ENCODE measurements around the gene KIF26A.

The KIF26A gene

DNA sequence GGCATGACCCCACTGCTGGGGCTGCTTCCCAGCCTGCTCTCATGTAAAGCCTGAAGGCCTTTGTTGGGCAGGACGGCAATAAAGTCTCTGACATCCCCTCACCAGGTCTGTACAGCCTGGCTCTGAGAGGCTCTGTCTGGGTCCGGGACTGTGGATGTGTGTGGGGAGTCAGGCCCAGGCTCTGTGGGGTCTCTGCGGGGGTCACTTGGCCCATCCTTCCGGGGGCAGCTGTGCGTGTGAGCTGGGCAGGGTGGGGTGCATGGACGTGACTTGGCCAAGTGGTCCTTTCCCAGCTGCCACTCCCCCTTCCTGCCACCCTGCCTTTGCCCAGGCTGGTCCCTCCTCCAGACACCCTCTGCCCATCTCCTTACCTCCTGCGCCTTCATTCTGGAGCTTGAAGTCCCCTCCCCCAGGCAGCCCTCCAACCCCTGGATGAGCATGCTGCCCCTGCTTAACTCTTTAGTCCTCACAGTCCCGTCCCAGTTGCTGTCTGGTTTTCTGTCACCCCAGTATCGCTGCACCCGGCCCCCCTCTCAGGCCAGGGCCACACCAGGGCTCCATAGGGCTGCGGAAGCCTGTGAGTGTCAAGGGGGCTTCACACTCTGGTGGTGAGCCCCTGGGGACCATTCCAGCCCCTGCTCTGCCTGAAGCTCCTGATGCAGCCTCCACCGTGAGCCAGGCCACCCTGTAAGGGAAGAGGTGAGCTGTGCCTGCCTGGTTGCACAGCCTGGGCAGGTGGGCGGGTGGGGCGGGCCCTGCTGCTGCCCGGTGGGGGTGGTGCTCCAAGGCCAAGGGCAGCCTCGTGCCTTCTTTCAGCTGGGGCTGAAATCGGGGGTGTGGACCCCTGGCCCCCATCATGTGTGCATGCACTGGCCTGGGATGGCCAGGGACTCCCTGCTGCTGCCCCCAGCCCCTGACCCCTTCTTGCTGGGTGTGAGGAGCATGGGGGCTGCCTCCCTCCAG lies 25.5 kb upstream of the KIF26A start:
- DNase-seq = no peak
- no peak for TF ChIP-seq POLR2A (IDR thresholded peaks at IDR 0.05; ENCODE audit: low read length)
- TF ChIP-seq GATA1 (IDR thresholded peaks at IDR 0.05; ENCODE audit: low read depth, low read length) = no peak

DNA sequence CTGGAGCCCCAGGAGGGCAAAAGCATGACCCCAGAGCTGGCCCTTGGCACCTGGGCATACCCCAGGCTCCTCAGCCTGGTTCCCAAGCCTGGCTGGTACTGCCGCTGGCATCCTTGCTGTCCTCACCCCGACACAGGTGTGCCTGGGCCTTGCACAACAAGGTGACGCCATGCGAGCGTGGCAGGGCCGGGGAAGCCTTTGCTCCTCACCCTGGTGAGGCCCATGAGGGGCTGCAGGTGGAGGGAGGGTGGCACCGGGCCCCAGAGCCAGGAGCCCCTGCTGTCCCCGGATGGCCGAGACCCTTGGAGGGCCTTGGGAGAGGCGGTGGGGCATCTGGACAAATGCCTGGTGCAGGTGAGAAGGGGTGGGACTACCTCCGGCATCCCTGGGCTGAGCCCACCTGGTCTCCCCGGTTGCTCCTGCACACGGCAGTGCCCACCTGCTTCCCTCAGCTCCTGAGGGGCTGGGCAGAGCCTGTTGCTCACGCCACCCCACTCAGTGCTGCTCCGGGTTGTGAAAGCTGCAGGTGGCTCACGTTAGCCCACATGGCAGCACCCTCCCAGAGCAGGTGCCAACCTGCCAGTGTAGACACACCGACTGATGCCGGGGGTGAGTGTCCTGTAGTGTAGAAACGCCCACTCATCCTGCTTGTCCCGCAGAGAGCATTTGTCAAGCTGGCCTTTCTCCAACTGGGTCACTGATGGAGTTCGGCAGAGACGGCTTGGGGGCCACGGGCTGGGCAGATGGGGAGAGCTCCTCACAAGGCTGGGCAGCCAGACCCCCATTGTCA lies 24.6 kb upstream of the KIF26A start:
- DNase-seq = no peak
- TF ChIP-seq POLR2A (IDR thresholded peaks at IDR 0.05; ENCODE audit: low read length) = no peak

GRCh38 chr14:104114421-104115130 lies 23.8 kb upstream of the KIF26A start:
- no peak for DNase-seq

DNA sequence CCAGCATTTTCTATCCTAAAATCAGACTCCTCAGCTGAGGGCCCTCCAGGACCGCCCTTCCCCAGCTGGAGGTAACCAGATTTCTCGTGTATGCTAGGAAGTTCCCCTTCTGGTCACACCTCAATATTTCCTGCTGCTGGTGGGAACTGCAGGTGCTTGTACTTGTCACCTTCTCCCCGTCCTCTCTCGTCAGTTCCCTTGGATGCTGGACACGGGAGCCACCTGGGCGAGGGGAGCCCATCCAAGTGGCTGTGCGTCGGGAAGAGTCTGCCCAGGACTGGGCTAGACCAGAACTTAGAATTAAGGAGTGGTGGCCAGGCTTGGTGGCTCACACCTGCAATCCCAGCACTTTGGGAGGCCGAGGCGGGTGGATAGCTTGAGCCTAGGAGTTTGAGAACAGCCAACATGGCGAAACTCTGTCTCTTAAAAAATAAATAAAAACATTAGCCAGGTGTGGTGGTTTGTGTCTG lies 23.2 kb upstream of the KIF26A start:
- no peak for TF ChIP-seq POLR2A (IDR thresholded peaks at IDR 0.05; ENCODE audit: low read length)
- no peak for TF ChIP-seq GATA1 (IDR thresholded peaks at IDR 0.05; ENCODE audit: low read depth, low read length)
- no peak for DNase-seq

More at GRCh38 chr14:104114421-104115130, 23.8 kb upstream of the KIF26A start:
- TF ChIP-seq POLR2A (IDR thresholded peaks at IDR 0.05; ENCODE audit: low read length) (no peak), GATA1 (IDR thresholded peaks at IDR 0.05; ENCODE audit: low read depth, low read length) (no peak)

GRCh38 chr14:104115691-104116287 lies 22.6 kb upstream of the KIF26A start:
- TF ChIP-seq POLR2A (IDR thresholded peaks at IDR 0.05; ENCODE audit: low read length) (no peak), GATA1 (IDR thresholded peaks at IDR 0.05; ENCODE audit: low read depth, low read length) (no peak)
- no peak for DNase-seq

GRCh38 chr14:104116288-104116755 lies 22.1 kb upstream of the KIF26A start:
- DNase-seq = no peak
- no peak for TF ChIP-seq POLR2A (IDR thresholded peaks at IDR 0.05; ENCODE audit: low read length)
- no peak for TF ChIP-seq GATA1 (IDR thresholded peaks at IDR 0.05; ENCODE audit: low read depth, low read length)

DNA sequence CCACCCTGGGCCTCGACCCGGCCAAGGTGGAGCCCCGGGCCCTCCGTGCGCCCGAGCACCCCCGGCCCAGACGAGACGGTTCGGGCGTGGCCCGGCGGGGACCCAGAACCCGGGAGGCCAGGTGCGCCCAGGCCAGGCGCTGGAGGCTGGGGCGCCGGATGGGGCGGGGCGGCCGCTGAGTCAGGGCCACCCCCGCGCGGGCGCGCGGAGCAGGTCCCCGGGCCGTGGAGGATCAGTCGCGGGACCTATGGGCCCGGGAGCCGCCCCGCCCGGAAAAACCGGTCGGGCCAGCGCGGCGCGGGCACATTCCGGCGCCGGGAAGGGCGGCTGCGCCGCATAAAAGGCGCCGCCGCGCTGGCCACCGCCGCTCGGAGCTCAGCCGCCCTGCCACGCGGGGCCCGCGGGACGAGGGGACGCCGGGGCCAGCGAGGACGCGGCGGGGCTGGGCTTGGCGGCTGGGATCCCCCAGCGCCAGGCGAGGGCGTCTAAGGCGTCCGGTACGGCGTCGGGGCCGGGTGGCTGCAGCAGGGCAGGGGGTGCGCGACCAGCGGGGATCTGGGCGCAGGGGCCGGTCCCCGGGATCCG lies 21.5 kb upstream of the KIF26A start:
- no peak for DNase-seq

GRCh38 chr14:104117341-104118005 lies 20.9 kb upstream of the KIF26A start:
- DNase-seq = no peak
- no peak for TF ChIP-seq POLR2A (IDR thresholded peaks at IDR 0.05; ENCODE audit: low read length)
- TF ChIP-seq GATA1 (IDR thresholded peaks at IDR 0.05; ENCODE audit: low read depth, low read length) = no peak

More for the DNA sequence above, 21.5 kb upstream of the KIF26A start:
- TF ChIP-seq POLR2A (IDR thresholded peaks at IDR 0.05; ENCODE audit: low read length) = no peak
- TF ChIP-seq GATA1 (IDR thresholded peaks at IDR 0.05; ENCODE audit: low read depth, low read length) = no peak

DNA sequence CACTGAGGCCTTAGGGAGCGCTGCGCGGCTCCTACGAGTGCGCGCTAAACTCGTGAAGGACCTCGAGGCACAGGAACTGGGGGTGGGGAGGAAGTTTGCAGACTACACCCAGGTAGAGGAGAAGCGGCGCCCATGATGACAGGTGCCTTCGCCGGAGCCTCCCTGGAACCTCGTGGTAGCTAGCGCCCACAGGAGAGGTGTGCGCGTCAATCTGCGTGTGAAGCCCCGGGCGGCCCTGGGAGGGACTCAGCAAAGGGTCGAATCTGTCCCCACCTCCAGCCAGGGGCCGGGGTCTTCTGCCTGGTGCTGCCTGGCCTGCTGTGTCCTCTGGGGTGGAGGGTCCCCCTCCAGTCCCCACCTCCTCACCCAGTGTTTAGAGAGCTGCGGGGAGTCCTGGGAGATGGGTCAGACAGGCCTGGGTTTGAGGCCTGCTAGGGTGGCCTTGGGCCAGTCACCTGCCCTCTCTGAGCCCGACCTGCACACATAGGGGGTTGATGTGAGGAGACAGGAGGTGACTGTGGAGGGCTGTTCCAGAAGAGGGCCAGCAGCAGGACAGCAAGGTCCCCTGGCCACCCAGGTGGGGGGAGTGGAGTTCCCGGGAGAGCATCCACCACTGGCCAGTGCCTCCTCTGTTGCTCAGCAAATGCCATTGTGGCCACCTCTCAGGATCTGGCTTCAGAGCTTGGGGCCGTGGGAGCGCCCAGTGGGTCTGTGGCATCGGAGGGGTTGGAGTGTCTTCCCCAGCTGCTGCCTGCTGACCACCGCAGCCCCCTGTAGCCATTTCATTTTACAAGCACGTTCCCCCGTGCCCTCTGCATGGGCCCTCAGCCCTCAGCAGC lies 20.2 kb upstream of the KIF26A start:
- TF ChIP-seq POLR2A (IDR thresholded peaks at IDR 0.05; ENCODE audit: low read length) (no peak), GATA1 (IDR thresholded peaks at IDR 0.05; ENCODE audit: low read depth, low read length) (no peak)
- DNase-seq = no peak

DNA sequence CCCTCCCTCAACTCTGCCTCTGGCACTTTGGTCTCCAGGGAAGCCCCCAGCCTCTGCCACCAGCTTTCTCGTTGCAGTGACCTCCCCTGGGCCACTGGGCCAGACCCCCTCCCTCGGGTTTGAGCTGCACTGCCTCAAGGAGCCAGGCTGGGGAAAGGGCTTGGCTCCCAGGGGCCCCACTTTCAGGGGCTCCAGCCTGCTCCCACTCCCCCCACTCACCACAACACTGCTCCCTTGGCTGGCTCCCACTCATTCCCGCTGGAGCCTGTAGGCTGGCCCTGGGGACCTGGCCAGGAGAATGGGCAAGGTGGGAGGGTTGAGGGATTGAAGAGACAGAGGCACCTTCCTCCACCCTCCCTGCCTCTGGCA lies 19.3 kb upstream of the KIF26A start:
- DNase-seq = no peak
- no peak for TF ChIP-seq GATA1 (IDR thresholded peaks at IDR 0.05; ENCODE audit: low read depth, low read length)
- no peak for TF ChIP-seq POLR2A (IDR thresholded peaks at IDR 0.05; ENCODE audit: low read length)

- TF ChIP-seq GATA1 (IDR thresholded peaks at IDR 0.05; ENCODE audit: low read depth, low read length) = no peak
- TF ChIP-seq POLR2A (IDR thresholded peaks at IDR 0.05; ENCODE audit: low read length) = no peak
- DNase-seq = no peak
Measured at GRCh38 chr14:104119488-104120251, 18.7 kb upstream of the KIF26A start.
